NCI-H187 (cell line): ENCODE measurements around the gene LYPD6B.

Experiments used
- DNase-seq, 2 experiments: peaks; one replicate each; lab custom pipeline; 2025; lab: John Stamatoyannopoulos, UW

Gene LYPD6B

GRCh38 chr2:149042881-149043280, 4.4 kb downstream of the LYPD6B start:
- DNase-seq: no peak

GRCh38 chr2:149044500-149044899, 6.0 kb downstream of the LYPD6B start:
- DNase-seq: no peak

- DNase-seq: no peak
Observed at GRCh38 chr2:149047118-149047517, 8.6 kb downstream of the LYPD6B start.

- no peak for DNase-seq
Observed at GRCh38 chr2:149049142-149049541, 10.6 kb downstream of the LYPD6B start.

- DNase-seq: no peak
Observed at GRCh38 chr2:149050188-149050587, 11.7 kb downstream of the LYPD6B start.

GRCh38 chr2:149055751-149056150, 17.3 kb downstream of the LYPD6B start:
- DNase-seq: no peak

GRCh38 chr2:149056541-149057255, 18.2 kb downstream of the LYPD6B start:
- no peak for DNase-seq

GRCh38 chr2:149057401-149057800, 18.9 kb downstream of the LYPD6B start:
- no peak for DNase-seq

- DNase-seq: no peak
Observed at GRCh38 chr2:149058936-149059335, 20.4 kb downstream of the LYPD6B start.

GRCh38 chr2:149059822-149060221, 21.3 kb downstream of the LYPD6B start:
- no peak for DNase-seq

GRCh38 chr2:149061133-149061745, 22.7 kb downstream of the LYPD6B start:
- DNase-seq: no peak

- no peak for DNase-seq
Observed at GRCh38 chr2:149062531-149062930, 24.0 kb downstream of the LYPD6B start.

GRCh38 chr2:149063177-149063576, 24.7 kb downstream of the LYPD6B start:
- no peak for DNase-seq

- no peak for DNase-seq
Observed at GRCh38 chr2:149064365-149064841, 25.9 kb downstream of the LYPD6B start.

- no peak for DNase-seq
Observed at GRCh38 chr2:149064856-149065630, 26.5 kb downstream of the LYPD6B start.

- DNase-seq: no peak
Observed at GRCh38 chr2:149068225-149068995, 29.9 kb downstream of the LYPD6B start.

- DNase-seq: no peak
Observed at GRCh38 chr2:149068996-149069888, 30.7 kb downstream of the LYPD6B start.

GRCh38 chr2:149070681-149071320, 32.3 kb downstream of the LYPD6B start:
- no peak for DNase-seq

GRCh38 chr2:149075105-149075504, 36.6 kb downstream of the LYPD6B start:
- DNase-seq: no peak

GRCh38 chr2:149075853-149076252, 37.4 kb downstream of the LYPD6B start:
- DNase-seq: no peak
